IgD-negative memory B cell (primary cell): ENCODE results near the gene CASZ1. TPM values are rescaled to one million over a fixed set of nuclear protein-coding genes. Genes with fewer than 3 reads are reported as not detected.

ENCODE experiments used
- H3K27ac Mint-ChIP-seq, 3 donors: one replicate each; pipeline ENCODE4 v1.8.0; 2020 to 2022; ENCODE audit warnings: mild to moderate bottlenecking in 3 of 3, mixed read lengths in 3 of 3, moderate library complexity in 1 of 3
- H3K27me3 Mint-ChIP-seq: one replicate; pipeline ENCODE4 v1.8.0; 2021; ENCODE audit warnings: mixed read lengths
- H3K36me3 Mint-ChIP-seq: one replicate; pipeline ENCODE4 v1.8.0; 2020; ENCODE audit warnings: mild to moderate bottlenecking, mixed read lengths
- H3K4me1 Mint-ChIP-seq, 3 donors: one replicate each; pipeline ENCODE4 v1.8.0; 2020 to 2022; ENCODE audit warnings: mixed read lengths in 3 of 3, mild to moderate bottlenecking in 1 of 3
- H3K4me3 Mint-ChIP-seq, 4 donors: one replicate each; pipeline ENCODE4 v1.8.0; 2020 to 2022; ENCODE audit warnings: mild to moderate bottlenecking in 4 of 4, mixed read lengths in 4 of 4, moderate library complexity in 3 of 4
- H3K9me3 Mint-ChIP-seq, 3 donors: one replicate each; pipeline ENCODE4 v1.8.0; 2020 to 2021; ENCODE audit warnings: mixed read lengths in 3 of 3, mild to moderate bottlenecking in 1 of 3
- polyA plus RNA-seq: library from polyadenylated mRNA; unstranded; fragments of 300-500 nt; fragmentation: Illumina TruSeq; gene quantifications from one replicate; pipeline ENCODE4 v1.2.3, GENCODE V29; 2021

Gene CASZ1
- polyA plus RNA-seq, 1 donor from 2014 or later: 5.6 TPM

- H3K36me3 Mint-ChIP-seq: no peaks in the 10 kb centered on the region
- peaks cover 6% of the 10 kb centered on the region for H3K27me3 Mint-ChIP-seq
- no peak overlapping the region for H3K27ac Mint-ChIP-seq
- no peak overlapping the region for H3K4me3 Mint-ChIP-seq
- peaks cover 0 to 1% (median 0%) of the 10 kb centered on the region in 3 donors for H3K4me1 Mint-ChIP-seq
- no peaks in the 10 kb centered on the region for H3K9me3 Mint-ChIP-seq
Measured at GRCh38 chr1:10745383-10745782, 51.1 kb downstream of the CASZ1 start.

GRCh38 chr1:10744654-10745238, 51.7 kb downstream of the CASZ1 start:
- no peak overlapping the region for H3K27ac Mint-ChIP-seq

GRCh38 chr1:10744029-10744428, 52.4 kb downstream of the CASZ1 start:
- H3K27me3 Mint-ChIP-seq: peaks cover 7% of the 10 kb centered on the region
- H3K27ac Mint-ChIP-seq: no peak overlapping the region
- no peak overlapping the region for H3K4me3 Mint-ChIP-seq
- H3K4me1 Mint-ChIP-seq: no peaks in the 10 kb centered on the region
- H3K36me3 Mint-ChIP-seq: no peaks in the 10 kb centered on the region
- no peaks in the 10 kb centered on the region for H3K9me3 Mint-ChIP-seq

More at GRCh38 chr1:10744654-10745238, 51.7 kb downstream of the CASZ1 start:
- H3K27me3 Mint-ChIP-seq: peaks cover 7% of the 10 kb centered on the region
- no peaks in the 10 kb centered on the region for H3K36me3 Mint-ChIP-seq
- H3K4me1 Mint-ChIP-seq: no peaks in the 10 kb centered on the region
- H3K9me3 Mint-ChIP-seq: no peaks in the 10 kb centered on the region
- no peak overlapping the region for H3K4me3 Mint-ChIP-seq

- Mint-ChIP-seq H3K4me3 (no peak overlapping the region), H3K36me3 (no peaks in the 10 kb centered on the region), H3K27me3 (peaks cover 7% of the 10 kb centered on the region), H3K9me3 (no peaks in the 10 kb centered on the region), H3K27ac (no peak overlapping the region), H3K4me1 (no peaks in the 10 kb centered on the region)
Measured at GRCh38 chr1:10741696-10742095, 54.8 kb downstream of the CASZ1 start.

- H3K27ac Mint-ChIP-seq: no peak overlapping the region
- H3K4me3 Mint-ChIP-seq: no peak overlapping the region
- peaks cover 7% of the 10 kb centered on the region for H3K27me3 Mint-ChIP-seq
- H3K36me3 Mint-ChIP-seq: no peaks in the 10 kb centered on the region
- H3K4me1 Mint-ChIP-seq: peaks cover 0 to 1% (median 0%) of the 10 kb centered on the region in 3 donors
- H3K9me3 Mint-ChIP-seq: no peaks in the 10 kb centered on the region
Measured at GRCh38 chr1:10740123-10740522, 56.3 kb downstream of the CASZ1 start.

- Mint-ChIP-seq H3K4me1 (peaks cover 0 to 1% (median 0%) of the 10 kb centered on the region in 3 donors), H3K36me3 (no peaks in the 10 kb centered on the region), H3K9me3 (no peaks in the 10 kb centered on the region), H3K27ac (no peak overlapping the region), H3K4me3 (no peak overlapping the region), H3K27me3 (peaks cover 7% of the 10 kb centered on the region)
Measured at GRCh38 chr1:10739589-10739988, 56.9 kb downstream of the CASZ1 start.

GRCh38 chr1:10738061-10739058, 58.1 kb downstream of the CASZ1 start:
- no peak overlapping the region for H3K4me3 Mint-ChIP-seq
- no peaks in the 10 kb centered on the region for H3K9me3 Mint-ChIP-seq
- no peaks in the 10 kb centered on the region for H3K36me3 Mint-ChIP-seq
- H3K4me1 Mint-ChIP-seq: peaks cover 0 to 1% (median 0%) of the 10 kb centered on the region in 3 donors
- peaks cover 9% of the 10 kb centered on the region for H3K27me3 Mint-ChIP-seq
- H3K27ac Mint-ChIP-seq: no peak overlapping the region

GRCh38 chr1:10737651-10738050, 58.8 kb downstream of the CASZ1 start:
- Mint-ChIP-seq H3K27me3 (peaks cover 6% of the 10 kb centered on the region), H3K27ac (no peak overlapping the region), H3K9me3 (no peaks in the 10 kb centered on the region), H3K36me3 (no peaks in the 10 kb centered on the region), H3K4me1 (peaks cover 0 to 1% (median 0%) of the 10 kb centered on the region in 3 donors), H3K4me3 (no peak overlapping the region)

- H3K4me1 Mint-ChIP-seq: peaks cover 0 to 1% (median 0%) of the 10 kb centered on the region in 3 donors
- no peak overlapping the region for H3K27ac Mint-ChIP-seq
- no peaks in the 10 kb centered on the region for H3K36me3 Mint-ChIP-seq
- H3K4me3 Mint-ChIP-seq: no peak overlapping the region
- H3K27me3 Mint-ChIP-seq: peaks cover 6% of the 10 kb centered on the region
- no peaks in the 10 kb centered on the region for H3K9me3 Mint-ChIP-seq
Measured at GRCh38 chr1:10736634-10737586, 59.5 kb downstream of the CASZ1 start.

- Mint-ChIP-seq H3K4me1 (peaks cover 0 to 1% (median 0%) of the 10 kb centered on the region in 3 donors), H3K4me3 (no peak overlapping the region), H3K9me3 (no peaks in the 10 kb centered on the region), H3K27me3 (peaks cover 6% of the 10 kb centered on the region), H3K27ac (peak overlapping the region in 1 of 3 donors; percentile 39), H3K36me3 (no peaks in the 10 kb centered on the region)
Measured at GRCh38 chr1:10735563-10736305, 60.7 kb downstream of the CASZ1 start.

- H3K36me3 Mint-ChIP-seq: no peaks in the 10 kb centered on the region
- H3K4me1 Mint-ChIP-seq: peaks cover 0 to 1% (median 0%) of the 10 kb centered on the region in 3 donors
- no peaks in the 10 kb centered on the region for H3K9me3 Mint-ChIP-seq
- H3K27me3 Mint-ChIP-seq: peaks cover 3% of the 10 kb centered on the region
- H3K27ac Mint-ChIP-seq: no peak overlapping the region
- H3K4me3 Mint-ChIP-seq: no peak overlapping the region
Measured at GRCh38 chr1:10734962-10735544, 61.4 kb downstream of the CASZ1 start.

- H3K4me3 Mint-ChIP-seq: no peak overlapping the region
- no peaks in the 10 kb centered on the region for H3K9me3 Mint-ChIP-seq
- H3K4me1 Mint-ChIP-seq: peaks cover 0 to 1% (median 0%) of the 10 kb centered on the region in 3 donors
- H3K27ac Mint-ChIP-seq: no peak overlapping the region
- no peaks in the 10 kb centered on the region for H3K36me3 Mint-ChIP-seq
- peaks cover 3% of the 10 kb centered on the region for H3K27me3 Mint-ChIP-seq
Measured at GRCh38 chr1:10734375-10734774, 62.1 kb downstream of the CASZ1 start.

- Mint-ChIP-seq H3K4me1 (peaks cover 0 to 1% (median 0%) of the 10 kb centered on the region in 3 donors), H3K27me3 (peaks cover 3% of the 10 kb centered on the region), H3K36me3 (no peaks in the 10 kb centered on the region), H3K9me3 (no peaks in the 10 kb centered on the region), H3K4me3 (no peak overlapping the region), H3K27ac (no peak overlapping the region)
Measured at GRCh38 chr1:10733474-10734366, 62.7 kb downstream of the CASZ1 start.
